OCI-LY7 (cell line): ENCODE measurements around the gene RTL10.

Experiments used
- EZH2phosphoT487 ChIP-seq: fragments of 200-600 bp; sonication (generic); IDR thresholded peaks from 2 replicates; pipeline ENCODE4 v1.6.1; 2018; ENCODE audit warnings: low read depth, borderline replicate concordance, mild to moderate bottlenecking, mixed run types, antibody characterized with exemption, low read length, moderate library complexity, mixed read lengths
- TF ChIP-seq, protein P1 (sequence below): fragments of 200-600 bp; sonication (generic); conservative IDR thresholded peaks from 2 replicates; pipeline ENCODE4 v1.5.1; 2014; ENCODE audit warnings: mild to moderate bottlenecking, antibody characterized with exemption, low read length, moderate library complexity, mixed read lengths

DNA sequence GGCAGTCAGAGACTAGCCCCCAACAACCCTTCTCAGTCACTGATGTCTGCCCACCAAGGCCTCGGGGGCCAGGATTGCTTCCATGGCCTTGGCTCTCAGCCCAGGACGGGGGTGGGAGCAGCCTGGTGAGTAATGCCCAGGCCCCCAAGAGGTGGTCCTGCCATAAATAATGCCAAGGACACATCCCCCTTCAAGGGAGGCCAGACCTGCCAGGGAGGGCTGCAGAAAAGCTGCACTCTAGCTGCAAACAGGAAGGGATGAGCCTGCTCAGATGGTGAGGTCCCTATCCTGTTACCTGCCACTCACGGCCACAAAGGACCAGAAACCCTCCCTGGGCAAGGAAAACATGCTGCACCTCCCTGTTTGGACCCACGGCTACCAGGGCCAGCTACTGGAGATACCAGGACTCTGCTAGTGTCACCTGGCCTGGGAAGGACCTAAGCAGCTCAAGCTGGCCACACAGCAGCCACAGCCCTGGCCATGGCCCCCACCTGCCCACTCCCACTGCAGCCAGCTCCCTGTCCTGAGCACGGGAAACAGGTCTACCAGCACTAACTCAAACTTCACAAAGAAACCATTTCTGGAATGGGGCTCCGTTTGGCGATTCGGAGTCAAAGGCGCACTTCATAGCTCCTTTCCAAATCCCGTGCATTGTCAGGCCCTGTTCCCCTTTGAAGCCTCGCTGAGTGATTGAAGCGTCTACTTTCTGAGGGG is 12.1 kb downstream of the RTL10 start:
- TF ChIP-seq, protein P1, sequence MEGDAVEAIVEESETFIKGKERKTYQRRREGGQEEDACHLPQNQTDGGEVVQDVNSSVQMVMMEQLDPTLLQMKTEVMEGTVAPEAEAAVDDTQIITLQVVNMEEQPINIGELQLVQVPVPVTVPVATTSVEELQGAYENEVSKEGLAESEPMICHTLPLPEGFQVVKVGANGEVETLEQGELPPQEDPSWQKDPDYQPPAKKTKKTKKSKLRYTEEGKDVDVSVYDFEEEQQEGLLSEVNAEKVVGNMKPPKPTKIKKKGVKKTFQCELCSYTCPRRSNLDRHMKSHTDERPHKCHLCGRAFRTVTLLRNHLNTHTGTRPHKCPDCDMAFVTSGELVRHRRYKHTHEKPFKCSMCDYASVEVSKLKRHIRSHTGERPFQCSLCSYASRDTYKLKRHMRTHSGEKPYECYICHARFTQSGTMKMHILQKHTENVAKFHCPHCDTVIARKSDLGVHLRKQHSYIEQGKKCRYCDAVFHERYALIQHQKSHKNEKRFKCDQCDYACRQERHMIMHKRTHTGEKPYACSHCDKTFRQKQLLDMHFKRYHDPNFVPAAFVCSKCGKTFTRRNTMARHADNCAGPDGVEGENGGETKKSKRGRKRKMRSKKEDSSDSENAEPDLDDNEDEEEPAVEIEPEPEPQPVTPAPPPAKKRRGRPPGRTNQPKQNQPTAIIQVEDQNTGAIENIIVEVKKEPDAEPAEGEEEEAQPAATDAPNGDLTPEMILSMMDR = no peak
- no peak for TF ChIP-seq EZH2phosphoT487
